Body of pancreas (tissue), 4 donors: Measurements from ENCODE around the gene MAP2K5.

Experiments
- POLR2A ChIP-seq, 3 donors: fragments of 450-650 bp; IDR thresholded peaks; one replicate each; pipeline ENCODE4 v1.6.1; 2016; ENCODE audit warnings: antibody characterized with exemption in 3 of 3, mild to moderate bottlenecking in 2 of 3
- TF ChIP-seq, protein P1 (sequence below), 7 experiments: fragments of 450-650 bp in 4 of 7; fragments of 200-600 bp in 3 of 7; sonication (generic) in 3 of 7; IDR thresholded peaks; one replicate each; pipeline ENCODE4 v1.5.1; 2016 to 2019; ENCODE audit warnings: antibody characterized with exemption in 7 of 7

DNA sequence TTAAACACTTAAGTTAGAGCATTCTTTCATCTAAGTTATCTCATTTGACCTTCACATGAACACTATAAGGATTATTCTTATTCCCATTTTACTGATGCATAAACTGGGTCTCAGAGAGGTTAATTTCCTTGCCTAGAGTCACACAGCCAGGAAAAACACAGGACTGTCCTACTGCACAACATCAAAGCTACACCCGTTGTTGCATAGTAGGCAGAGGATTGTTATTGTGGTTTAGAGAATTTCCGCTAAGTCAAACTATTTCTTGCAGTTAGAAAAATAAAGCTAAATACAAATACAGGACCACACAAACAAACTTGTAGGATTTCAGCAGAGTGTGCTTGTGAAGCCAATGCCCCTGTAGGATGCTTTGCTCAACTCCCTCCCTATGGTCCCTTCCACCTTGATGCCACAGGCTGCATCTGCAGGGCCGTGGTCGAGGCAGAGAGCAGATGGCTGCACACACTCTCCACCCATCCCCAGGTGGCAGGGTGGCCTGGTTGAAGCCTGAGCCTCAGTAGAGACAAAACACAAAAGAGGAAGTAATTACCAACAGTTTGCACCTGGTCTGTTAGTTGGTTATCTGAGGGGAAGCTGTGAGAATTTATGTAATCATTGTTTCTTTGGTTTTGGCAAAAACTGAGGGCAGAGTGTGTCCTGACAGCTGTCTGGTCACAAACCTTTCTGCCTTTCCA is 241.7 kb downstream of the MAP2K5 start:
- TF ChIP-seq, protein P1, sequence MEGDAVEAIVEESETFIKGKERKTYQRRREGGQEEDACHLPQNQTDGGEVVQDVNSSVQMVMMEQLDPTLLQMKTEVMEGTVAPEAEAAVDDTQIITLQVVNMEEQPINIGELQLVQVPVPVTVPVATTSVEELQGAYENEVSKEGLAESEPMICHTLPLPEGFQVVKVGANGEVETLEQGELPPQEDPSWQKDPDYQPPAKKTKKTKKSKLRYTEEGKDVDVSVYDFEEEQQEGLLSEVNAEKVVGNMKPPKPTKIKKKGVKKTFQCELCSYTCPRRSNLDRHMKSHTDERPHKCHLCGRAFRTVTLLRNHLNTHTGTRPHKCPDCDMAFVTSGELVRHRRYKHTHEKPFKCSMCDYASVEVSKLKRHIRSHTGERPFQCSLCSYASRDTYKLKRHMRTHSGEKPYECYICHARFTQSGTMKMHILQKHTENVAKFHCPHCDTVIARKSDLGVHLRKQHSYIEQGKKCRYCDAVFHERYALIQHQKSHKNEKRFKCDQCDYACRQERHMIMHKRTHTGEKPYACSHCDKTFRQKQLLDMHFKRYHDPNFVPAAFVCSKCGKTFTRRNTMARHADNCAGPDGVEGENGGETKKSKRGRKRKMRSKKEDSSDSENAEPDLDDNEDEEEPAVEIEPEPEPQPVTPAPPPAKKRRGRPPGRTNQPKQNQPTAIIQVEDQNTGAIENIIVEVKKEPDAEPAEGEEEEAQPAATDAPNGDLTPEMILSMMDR (IDR thresholded peaks at IDR 0.05): no peak
- no peak for TF ChIP-seq POLR2A (IDR thresholded peaks at IDR 0.05)
